Measurements from ENCODE around the gene CMSS1. TPM values are rescaled to one million over a fixed set of nuclear protein-coding genes. Genes with fewer than 3 reads are reported as not detected.

The CMSS1 gene
- total and polyA plus RNA-seq, 2 donors (not counting 1 experiment from before 2014, with no cell fraction given), result 7.3 to 22.8 TPM

DNA sequence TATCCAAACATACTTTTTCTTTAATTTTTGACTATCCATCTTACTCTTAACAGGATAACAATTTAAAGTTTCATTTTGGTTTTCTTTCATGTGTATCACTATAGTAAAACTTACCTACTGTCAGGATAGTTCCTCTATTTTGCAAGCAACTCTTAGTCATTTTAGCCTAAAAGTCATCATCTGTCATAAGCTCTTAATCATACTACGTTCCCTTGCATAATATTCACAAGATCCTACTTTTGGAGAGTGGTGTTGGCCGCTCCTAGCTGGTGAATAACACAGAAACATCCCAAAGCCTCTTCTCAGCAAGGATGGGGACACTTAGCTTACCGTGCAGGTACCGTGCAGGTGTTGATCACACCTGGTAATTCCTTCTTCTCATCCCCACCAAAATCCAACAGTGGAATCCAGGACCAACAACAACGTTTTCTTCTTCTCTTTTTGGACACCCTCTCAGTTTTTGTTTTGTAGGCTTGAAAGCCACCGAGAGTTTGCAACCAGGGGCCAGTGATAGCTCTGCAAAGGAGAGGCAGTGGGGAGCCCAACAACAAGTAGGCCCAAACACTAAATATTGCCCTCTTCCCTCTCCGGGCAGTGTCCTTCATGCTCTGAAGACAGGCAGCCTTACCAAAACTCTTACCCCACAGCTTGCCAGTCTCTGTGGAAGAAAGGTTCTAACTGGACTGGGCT lies 296.2 kb downstream of the CMSS1 start:
- Mint-ChIP-seq H3K27me3 (no peaks in the 10 kb centered on the region), H3K4me3 (no peak overlapping the region), H3K27ac (no peak overlapping the region), H3K4me1 (no peaks in the 10 kb centered on the region), H3K9me3 (ENCODE audit: insufficient read depth) (no peaks in the 10 kb centered on the region)
- H3K9ac ChIP-seq (ENCODE audit: low read length), result no peak overlapping the region
- H3K4me1 ChIP-seq (ENCODE audit: control insufficient read depth in 2 of 2, insufficient read depth in 2 of 2, low read length in 2 of 2), result no peaks in the 10 kb centered on the region
- no peaks in the 10 kb centered on the region for H3K79me2 ChIP-seq (ENCODE audit: control insufficient read depth, insufficient read depth, low read length)
- H2AFZ ChIP-seq (ENCODE audit: insufficient read depth, low read depth, low read length, poor library complexity, severe bottlenecking), result no peak overlapping the region
- no peak overlapping the region for H3K27ac ChIP-seq (ENCODE audit: low read length in 2 of 2)
- WGBS (ENCODE audit: insufficient coverage), result 100% methylated on average over 6 of the region's 7 CpGs
- no peak for TF ChIP-seq EZH2 (IDR thresholded peaks at IDR 0.05; ENCODE audit: borderline replicate concordance, insufficient read depth, low read depth, low read length, poor library complexity, severe bottlenecking)
- TF ChIP-seq, protein P1, sequence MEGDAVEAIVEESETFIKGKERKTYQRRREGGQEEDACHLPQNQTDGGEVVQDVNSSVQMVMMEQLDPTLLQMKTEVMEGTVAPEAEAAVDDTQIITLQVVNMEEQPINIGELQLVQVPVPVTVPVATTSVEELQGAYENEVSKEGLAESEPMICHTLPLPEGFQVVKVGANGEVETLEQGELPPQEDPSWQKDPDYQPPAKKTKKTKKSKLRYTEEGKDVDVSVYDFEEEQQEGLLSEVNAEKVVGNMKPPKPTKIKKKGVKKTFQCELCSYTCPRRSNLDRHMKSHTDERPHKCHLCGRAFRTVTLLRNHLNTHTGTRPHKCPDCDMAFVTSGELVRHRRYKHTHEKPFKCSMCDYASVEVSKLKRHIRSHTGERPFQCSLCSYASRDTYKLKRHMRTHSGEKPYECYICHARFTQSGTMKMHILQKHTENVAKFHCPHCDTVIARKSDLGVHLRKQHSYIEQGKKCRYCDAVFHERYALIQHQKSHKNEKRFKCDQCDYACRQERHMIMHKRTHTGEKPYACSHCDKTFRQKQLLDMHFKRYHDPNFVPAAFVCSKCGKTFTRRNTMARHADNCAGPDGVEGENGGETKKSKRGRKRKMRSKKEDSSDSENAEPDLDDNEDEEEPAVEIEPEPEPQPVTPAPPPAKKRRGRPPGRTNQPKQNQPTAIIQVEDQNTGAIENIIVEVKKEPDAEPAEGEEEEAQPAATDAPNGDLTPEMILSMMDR (IDR thresholded peaks at IDR 0.05), result no peak
- H3K4me2 ChIP-seq (replicated peaks; ENCODE audit: low read depth, low read length, poor library complexity, severe bottlenecking), result no peak overlapping the region
- H4K20me1 ChIP-seq (ENCODE audit: control insufficient read depth, insufficient read depth, low read length, poor library complexity, severe bottlenecking), result no peaks in the 10 kb centered on the region
- intact Hi-C loops (cut with micrococcal nuclease), result no loop called here
- no peak overlapping the region for H3K4me3 ChIP-seq (ENCODE audit: control extremely low read depth in 1 of 5, extremely low read depth in 1 of 5, insufficient read depth in 1 of 5, low read depth in 2 of 5, low read length in 4 of 5)
- no peaks in the 10 kb centered on the region for H3K27me3 ChIP-seq (replicated peaks in 1 of 4; ENCODE audit: control extremely low read depth in 1 of 4, control insufficient read depth in 3 of 4, insufficient read depth in 4 of 4, low read length in 3 of 4)
- no peak for DNase-seq
- CTCF ChIA-PET, result no interaction called here
- H3K9me3 ChIP-seq (ENCODE audit: control extremely low read depth in 1 of 3, control insufficient read depth in 2 of 3, insufficient read depth in 1 of 3, low read length in 2 of 3), result no peaks in the 10 kb centered on the region
- H3K36me3 ChIP-seq (replicated peaks in 1 of 2; ENCODE audit: control extremely low read depth in 1 of 2, control insufficient read depth in 1 of 2, extremely low read depth in 1 of 2, insufficient read depth in 2 of 2, low read length in 1 of 2), result no peaks in the 10 kb centered on the region
- POLR2A ChIA-PET, result no interaction called here
- ATAC-seq (ENCODE audit: low read depth), result no peak

DNA sequence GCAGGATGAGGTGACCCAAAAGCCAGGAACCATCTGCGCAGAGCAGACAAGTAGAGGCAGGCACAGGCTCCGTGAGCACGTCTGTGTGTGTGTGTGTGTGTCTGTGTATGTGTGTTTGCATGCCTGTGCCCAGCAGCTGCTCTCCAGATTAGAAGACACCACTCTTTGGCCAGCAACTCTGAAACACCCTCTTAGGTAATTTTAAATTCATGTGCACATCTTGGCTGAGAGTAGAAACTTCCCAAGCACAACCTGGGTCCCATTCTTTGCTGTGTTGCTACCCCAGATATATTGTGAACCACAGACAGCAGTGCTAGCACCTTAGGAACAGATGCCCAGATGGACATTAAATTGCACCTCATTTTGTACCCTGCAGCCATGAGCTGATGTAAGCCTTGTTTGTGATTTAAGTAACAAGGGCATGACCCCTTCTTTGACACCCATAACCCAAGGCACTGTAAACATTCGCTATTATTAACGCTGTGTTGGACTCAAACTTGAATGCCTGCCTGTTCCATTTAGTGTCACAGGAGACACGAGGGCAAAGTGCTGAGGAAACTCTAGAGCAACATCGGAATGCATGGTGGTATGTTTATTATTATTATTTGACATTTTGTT lies 296.9 kb downstream of the CMSS1 start, which contains the start of gene FILIP1L:
FILIP1L (minus strand) TSS at position 89 of the 618 bp plus-strand sequence.
- no peak for ATAC-seq (ENCODE audit: low read depth)
- no peaks in the 10 kb centered on the region for H3K9me3 ChIP-seq (ENCODE audit: control extremely low read depth in 1 of 3, control insufficient read depth in 2 of 3, insufficient read depth in 1 of 3, low read length in 2 of 3)
- CTCF ChIA-PET, result no interaction called here
- Mint-ChIP-seq H3K27me3 (no peaks in the 10 kb centered on the region), H3K9me3 (ENCODE audit: insufficient read depth) (no peaks in the 10 kb centered on the region), H3K4me1 (no peaks in the 10 kb centered on the region), H3K4me3 (no peak within 1 kb of the TSS), H3K27ac (no peak within 1 kb of the TSS)
- 100% methylated on average over 3 of the region's 7 CpGs for WGBS (ENCODE audit: insufficient coverage)
- no peaks in the 10 kb centered on the region for H3K36me3 ChIP-seq (replicated peaks in 1 of 2; ENCODE audit: control extremely low read depth in 1 of 2, control insufficient read depth in 1 of 2, extremely low read depth in 1 of 2, insufficient read depth in 2 of 2, low read length in 1 of 2)
- intact Hi-C loops (cut with micrococcal nuclease), result no loop called here
- POLR2A ChIA-PET, result no interaction called here
- H3K4me2 ChIP-seq (replicated peaks; ENCODE audit: low read depth, low read length, poor library complexity, severe bottlenecking), result no peak within 1 kb of the TSS
- TF ChIP-seq, protein P1 (IDR thresholded peaks at IDR 0.05), result no peak
- no peak for TF ChIP-seq EZH2 (IDR thresholded peaks at IDR 0.05; ENCODE audit: borderline replicate concordance, insufficient read depth, low read depth, low read length, poor library complexity, severe bottlenecking)
- no peaks in the 10 kb centered on the region for H3K79me2 ChIP-seq (ENCODE audit: control insufficient read depth, insufficient read depth, low read length)
- no peaks in the 10 kb centered on the region for H3K27me3 ChIP-seq (replicated peaks in 1 of 4; ENCODE audit: control extremely low read depth in 1 of 4, control insufficient read depth in 3 of 4, insufficient read depth in 4 of 4, low read length in 3 of 4)
- no peaks in the 10 kb centered on the region for H4K20me1 ChIP-seq (ENCODE audit: control insufficient read depth, insufficient read depth, low read length, poor library complexity, severe bottlenecking)
- DNase-seq, result no peak
- no peak within 1 kb of the TSS for H3K9ac ChIP-seq (ENCODE audit: low read length)
- H3K4me3 ChIP-seq (ENCODE audit: control extremely low read depth in 1 of 5, extremely low read depth in 1 of 5, insufficient read depth in 1 of 5, low read depth in 2 of 5, low read length in 4 of 5), result no peak within 1 kb of the TSS
- H3K27ac ChIP-seq (ENCODE audit: low read length in 2 of 2), result no peak within 1 kb of the TSS
- no peak within 1 kb of the TSS for H2AFZ ChIP-seq (ENCODE audit: insufficient read depth, low read depth, low read length, poor library complexity, severe bottlenecking)
- H3K4me1 ChIP-seq (ENCODE audit: control insufficient read depth in 2 of 2, insufficient read depth in 2 of 2, low read length in 2 of 2), result no peaks in the 10 kb centered on the region

Measured in B cell (primary cell).